GM12873 (cell line): ENCODE measurements around the gene CTDSP1.

Experiments used
- CTCF ChIP-seq: IDR thresholded peaks from 2 replicates; pipeline ENCODE4 v1.5.1; 2012; ENCODE audit warnings: low read depth, mild to moderate bottlenecking, moderate library complexity, low read length, control low read depth; ENCODE audit not compliant: insufficient read depth; ENCODE audit errors: missing control alignments

Gene CTDSP1

GRCh38 chr2:218371983-218372350 lies 27.7 kb upstream of the CTDSP1 start:
- TF ChIP-seq CTCF, result no peak

GRCh38 chr2:218374795-218375194 lies 24.9 kb upstream of the CTDSP1 start:
- TF ChIP-seq CTCF, result no peak

DNA sequence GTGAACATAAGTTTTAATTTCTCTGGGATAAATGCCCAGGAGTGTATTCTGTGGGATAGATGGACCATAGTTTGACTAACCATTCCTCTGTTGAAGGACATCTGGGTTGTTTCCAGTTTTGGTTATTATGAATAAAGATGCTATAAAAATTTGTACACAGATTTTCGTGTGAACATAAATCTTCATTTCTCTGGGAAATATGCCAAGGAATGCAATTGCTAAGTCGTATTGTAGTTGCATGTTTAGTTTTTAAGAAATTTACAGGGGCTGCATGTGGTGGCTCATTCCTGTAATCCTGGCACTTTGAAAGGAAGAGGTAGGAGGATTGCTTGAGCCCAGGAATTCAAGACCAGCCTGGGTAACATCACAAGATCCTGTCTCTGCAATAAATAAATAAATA lies 24.5 kb upstream of the CTDSP1 start:
- no peak for TF ChIP-seq CTCF

DNA sequence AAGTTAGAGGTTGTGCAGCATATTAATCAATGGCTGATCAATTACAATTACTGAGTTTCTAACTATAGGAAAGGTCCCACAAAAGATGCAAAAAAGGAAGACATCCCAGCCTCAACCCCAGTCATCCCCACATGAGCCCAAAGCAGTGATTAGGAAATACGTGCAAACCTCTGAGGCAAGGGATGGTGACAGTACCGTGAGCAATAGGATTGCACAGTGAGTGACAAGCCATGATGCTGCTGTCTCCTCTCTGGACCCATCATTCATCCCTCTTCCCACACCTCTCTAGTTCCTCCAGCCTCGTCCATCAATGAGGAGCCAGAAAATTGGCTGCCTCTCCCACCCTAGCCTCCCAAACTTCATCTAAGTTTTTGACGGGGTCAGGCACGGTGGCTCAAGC lies 21.6 kb upstream of the CTDSP1 start:
- TF ChIP-seq CTCF, result no peak

DNA sequence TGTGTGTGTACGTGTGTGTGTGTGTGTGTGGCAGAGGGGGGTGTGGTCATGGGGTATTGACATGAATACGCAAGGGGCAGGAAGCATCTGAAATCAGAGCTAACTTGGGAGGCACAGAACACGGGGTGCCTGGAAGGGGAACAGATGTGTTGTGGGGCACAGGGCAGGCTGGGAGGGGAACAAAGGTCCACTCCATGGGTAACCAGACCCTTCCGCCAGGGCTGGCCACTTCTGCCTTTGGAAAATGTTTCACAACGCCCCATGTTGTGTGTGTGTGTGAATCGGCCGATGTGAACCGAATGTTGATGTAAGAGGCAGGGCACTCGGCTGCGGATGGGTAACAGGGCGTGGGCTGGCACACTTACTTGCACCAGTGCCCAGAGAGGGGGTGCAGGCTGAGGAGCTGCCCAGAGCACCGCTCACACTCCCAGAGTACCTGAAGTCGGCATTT lies 17.7 kb upstream of the CTDSP1 start, which contains the start of gene SLC11A1:
Gene SLC11A1, plus strand, starts transcription at position 358 of the 451 bp plus-strand sequence. CDS start 96 bp downstream, outside the sequence.
- no peak for TF ChIP-seq CTCF

- no peak for TF ChIP-seq CTCF
Observed at GRCh38 chr2:218382785-218383184, 16.9 kb upstream of the CTDSP1 start.

- TF ChIP-seq CTCF, result no peak
Observed at GRCh38 chr2:218383892-218384519, 15.7 kb upstream of the CTDSP1 start.
